ENCODE measurements around the gene FTCDNL1. TPM values are rescaled to one million over a fixed set of nuclear protein-coding genes. Genes with fewer than 3 reads are reported as not detected.

Gene FTCDNL1
- total RNA-seq, 2 experiments from 2014 or later, result 3.8 to 4.3 TPM

- DNase-seq (no peak), ATAC-seq (no peak)
- peaks cover 29% of the 10 kb centered on the region for H3K27me3 Mint-ChIP-seq
- H3K9me3 Mint-ChIP-seq (ENCODE audit: low read depth), result no peaks in the 10 kb centered on the region
- H3K36me3 Mint-ChIP-seq (ENCODE audit: low read depth), result no peaks in the 10 kb centered on the region
- ChIA-PET CTCF (interaction anchor here (1.2 to 8.1 kb wide), 2 partner anchors 13 to 30 kb away, joined by 3 to 49 read pairs; no protein-coding TSS in a partner anchor), POLR2A (no interaction called here)
- intact Hi-C loops (cut with DNase I, micrococcal nuclease), result loop anchor here (5.0 to 10.0 kb wide), 5 partner anchors 132 to 1420 kb away; no protein-coding TSS in a partner anchor
- no peak overlapping the region for H3K4me3 Mint-ChIP-seq
- H3K27ac Mint-ChIP-seq, result no peak overlapping the region
- H3K4me1 Mint-ChIP-seq, result peaks cover under 1% of the 10 kb centered on the region
Measured at GRCh38 chr2:199734651-199735050, 116.3 kb downstream of the FTCDNL1 start.

DNA sequence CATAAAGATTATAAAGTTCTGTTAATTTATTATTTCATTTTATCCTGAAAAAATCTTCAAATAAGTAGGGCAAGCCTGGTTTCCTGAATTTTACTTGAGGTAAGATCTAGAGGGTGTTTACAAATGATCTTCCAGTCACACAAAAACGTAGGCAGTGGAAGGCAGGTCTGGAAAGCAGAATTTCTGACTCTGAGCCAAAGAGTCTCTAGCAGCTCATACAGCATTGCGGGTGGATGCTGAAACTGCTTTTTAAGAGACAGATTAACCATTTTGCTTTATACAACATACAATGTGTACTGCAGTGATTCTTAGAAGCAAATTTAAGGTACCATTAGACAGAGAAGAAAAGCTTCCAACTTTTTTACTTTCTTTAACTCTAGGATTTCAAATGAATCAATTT lies 117.0 kb downstream of the FTCDNL1 start:
- no peaks in the 10 kb centered on the region for H3K9me3 Mint-ChIP-seq (ENCODE audit: low read depth)
- ChIA-PET POLR2A (no interaction called here), CTCF (interaction anchor here (1.2 to 8.1 kb wide), 2 partner anchors 12 to 29 kb away, joined by 3 to 49 read pairs; no protein-coding TSS in a partner anchor)
- DNase-seq, result no peak
- no peak overlapping the region for H3K4me3 Mint-ChIP-seq
- H3K27me3 Mint-ChIP-seq, result peaks cover 31% of the 10 kb centered on the region
- intact Hi-C loops (cut with DNase I, micrococcal nuclease), result loop anchor here (10.0 kb wide), 2 partner anchors 259 to 1419 kb away; no protein-coding TSS in a partner anchor
- H3K4me1 Mint-ChIP-seq, result no peaks in the 10 kb centered on the region
- no peak overlapping the region for H3K27ac Mint-ChIP-seq
- ATAC-seq, result no peak
- H3K36me3 Mint-ChIP-seq (ENCODE audit: low read depth), result no peaks in the 10 kb centered on the region

- ChIA-PET POLR2A (no interaction called here), CTCF (interaction anchor here (1.2 kb wide), 1 partner anchor 43 kb away, joined by 5 read pairs; no protein-coding TSS in a partner anchor)
- peaks cover 35% of the 10 kb centered on the region for H3K27me3 Mint-ChIP-seq
- ATAC-seq (no peak), DNase-seq (no peak)
- H3K36me3 Mint-ChIP-seq (ENCODE audit: low read depth), result no peaks in the 10 kb centered on the region
- no peaks in the 10 kb centered on the region for H3K4me1 Mint-ChIP-seq
- H3K27ac Mint-ChIP-seq, result no peak overlapping the region
- no peak overlapping the region for H3K4me3 Mint-ChIP-seq
- H3K9me3 Mint-ChIP-seq (ENCODE audit: low read depth), result no peaks in the 10 kb centered on the region
- intact Hi-C loops (cut with DNase I, micrococcal nuclease), result no loop called here
Measured at GRCh38 chr2:199727801-199728200, 123.2 kb downstream of the FTCDNL1 start.

GRCh38 chr2:199727306-199727705 lies 123.7 kb downstream of the FTCDNL1 start:
- POLR2A ChIA-PET, result no interaction called here
- Mint-ChIP-seq H3K9me3 (ENCODE audit: low read depth) (no peaks in the 10 kb centered on the region), H3K27ac (no peak overlapping the region), H3K36me3 (ENCODE audit: low read depth) (no peaks in the 10 kb centered on the region), H3K27me3 (peaks cover 37% of the 10 kb centered on the region), H3K4me1 (no peaks in the 10 kb centered on the region), H3K4me3 (no peak overlapping the region)
- intact Hi-C loops (cut with DNase I, micrococcal nuclease), result no loop called here
- no peak for DNase-seq
- CTCF ChIA-PET, result interaction anchor here (0.7 kb wide), 1 partner anchor 12 kb away, joined by 3 read pairs; no protein-coding TSS in a partner anchor
- no peak for ATAC-seq

GRCh38 chr2:199718074-199718473 lies 132.9 kb downstream of the FTCDNL1 start:
- POLR2A ChIA-PET, result no interaction called here
- peaks cover 2% of the 10 kb centered on the region for H3K27me3 Mint-ChIP-seq
- H3K9me3 Mint-ChIP-seq (ENCODE audit: low read depth), result no peaks in the 10 kb centered on the region
- H3K36me3 Mint-ChIP-seq (ENCODE audit: low read depth), result no peaks in the 10 kb centered on the region
- no peak overlapping the region for H3K27ac Mint-ChIP-seq
- CTCF ChIA-PET, result no interaction called here
- no peak for ATAC-seq
- no peak overlapping the region for H3K4me3 Mint-ChIP-seq
- H3K4me1 Mint-ChIP-seq, result no peaks in the 10 kb centered on the region
- DNase-seq, result no peak
- intact Hi-C loops (cut with DNase I, micrococcal nuclease), result no loop called here

GRCh38 chr2:199717587-199717907 lies 133.4 kb downstream of the FTCDNL1 start:
- H3K27ac Mint-ChIP-seq, result no peak overlapping the region
- intact Hi-C loops (cut with DNase I, micrococcal nuclease), result no loop called here
- no peaks in the 10 kb centered on the region for H3K9me3 Mint-ChIP-seq (ENCODE audit: low read depth)
- no peaks in the 10 kb centered on the region for H3K4me1 Mint-ChIP-seq
- ChIA-PET CTCF (no interaction called here), POLR2A (no interaction called here)
- ATAC-seq, result no peak
- peaks cover 2% of the 10 kb centered on the region for H3K27me3 Mint-ChIP-seq
- DNase-seq, result no peak
- H3K36me3 Mint-ChIP-seq (ENCODE audit: low read depth), result no peaks in the 10 kb centered on the region
- no peak overlapping the region for H3K4me3 Mint-ChIP-seq

DNA sequence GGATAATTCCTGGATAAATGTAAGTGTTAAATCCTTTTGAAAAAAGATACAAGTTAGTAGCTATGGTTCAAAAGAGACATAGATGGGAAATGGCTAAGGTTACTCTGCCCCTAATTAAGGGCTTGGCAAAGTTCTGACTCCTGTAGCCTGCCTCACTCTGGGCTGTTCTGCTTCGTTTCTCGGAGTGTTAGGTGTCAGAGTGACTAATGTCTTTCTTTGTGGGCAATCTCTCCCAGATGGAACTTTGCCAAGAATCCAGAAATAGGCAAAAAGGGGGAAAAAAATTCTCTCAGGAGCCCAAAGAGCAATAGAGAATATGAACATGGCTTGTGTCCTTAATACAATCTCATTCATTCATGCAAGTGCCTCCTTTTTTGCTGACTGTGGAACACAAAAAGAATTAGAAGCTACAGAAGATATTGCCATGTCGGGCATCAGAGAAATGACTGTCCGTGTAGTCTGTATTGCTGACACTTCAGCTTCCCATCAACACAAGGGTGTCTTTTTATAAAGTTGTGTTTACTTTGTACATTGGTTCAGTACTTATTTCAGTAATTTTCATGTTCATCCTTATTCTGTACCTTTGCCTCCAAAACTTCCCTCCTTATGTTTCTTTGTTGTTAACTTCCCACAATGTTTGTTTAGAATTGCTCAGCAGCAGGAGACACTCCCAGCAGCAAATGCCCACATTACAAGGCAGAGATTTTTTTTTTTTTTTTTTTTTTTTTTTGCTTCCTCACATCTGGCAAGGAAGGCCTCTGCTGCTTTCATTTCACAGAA lies 134.0 kb downstream of the FTCDNL1 start:
- intact Hi-C loops (cut with DNase I, micrococcal nuclease), result no loop called here
- Mint-ChIP-seq H3K27ac (no peak overlapping the region), H3K9me3 (ENCODE audit: low read depth) (no peaks in the 10 kb centered on the region), H3K4me3 (no peak overlapping the region), H3K4me1 (no peaks in the 10 kb centered on the region), H3K36me3 (ENCODE audit: low read depth) (no peaks in the 10 kb centered on the region), H3K27me3 (peaks cover 3% of the 10 kb centered on the region)
- no peak for ATAC-seq
- ChIA-PET POLR2A (no interaction called here), CTCF (interaction anchor here (0.8 kb wide), 1 partner anchor 23 kb away, joined by 3 read pairs; no protein-coding TSS in a partner anchor)
- no peak for DNase-seq

GRCh38 chr2:199713746-199714145 lies 137.2 kb downstream of the FTCDNL1 start:
- Mint-ChIP-seq H3K9me3 (ENCODE audit: low read depth) (no peaks in the 10 kb centered on the region), H3K27me3 (peaks cover 8% of the 10 kb centered on the region), H3K36me3 (ENCODE audit: low read depth) (no peaks in the 10 kb centered on the region), H3K4me3 (no peak overlapping the region), H3K27ac (no peak overlapping the region), H3K4me1 (no peaks in the 10 kb centered on the region)
- ChIA-PET POLR2A (no interaction called here), CTCF (interaction anchor here (1.2 kb wide), 1 partner anchor 9 kb away, joined by 5 read pairs; no protein-coding TSS in a partner anchor)
- ATAC-seq (no peak), DNase-seq (no peak)
- intact Hi-C loops (cut with DNase I, micrococcal nuclease), result no loop called here

- no peaks in the 10 kb centered on the region for H3K36me3 Mint-ChIP-seq (ENCODE audit: low read depth)
- ATAC-seq (no peak), DNase-seq (no peak)
- no peak overlapping the region for H3K4me3 Mint-ChIP-seq
- no peaks in the 10 kb centered on the region for H3K4me1 Mint-ChIP-seq
- intact Hi-C loops (cut with DNase I, micrococcal nuclease), result no loop called here
- H3K27ac Mint-ChIP-seq, result no peak overlapping the region
- H3K27me3 Mint-ChIP-seq, result peaks cover 8% of the 10 kb centered on the region
- POLR2A ChIA-PET, result no interaction called here
- CTCF ChIA-PET, result no interaction called here
- H3K9me3 Mint-ChIP-seq (ENCODE audit: low read depth), result peaks cover 6% of the 10 kb centered on the region
Measured at GRCh38 chr2:199710551-199710950, 140.4 kb downstream of the FTCDNL1 start.

Other genes with a start within 250 kb of the FTCDNL1 start
- 10 to 100 TPM; 12.4 to 15.3 TPM for gene C2orf69, start 60.1 kb upstream of the FTCDNL1 start, total RNA-seq
- gene TYW5, start 104.3 kb upstream of the FTCDNL1 start, total RNA-seq, result 10 to 100 TPM in 1 of 2 experiments, 1 to 10 TPM in 1; 9.6 to 10.1 TPM
- 10 to 100 TPM; 26.1 to 27.5 TPM for gene MAIP1, start 104.4 kb upstream of the FTCDNL1 start, total RNA-seq